ENCODE measurements around the gene SLC6A6. TPM values are rescaled to one million over a fixed set of nuclear protein-coding genes. Genes with fewer than 3 reads are reported as not detected.

Gene SLC6A6
- total RNA-seq, 3 donors from 2014 or later: 22.1 to 52.4 (median 27.5) TPM

GRCh38 chr3:14423963-14424362, 21.6 kb downstream of the SLC6A6 start:
- intact Hi-C loops (cut with DNase I; ENCODE audit: low total_unique reads): no loop called here
- no peak overlapping the region for H3K27ac ChIP-seq
- H3K4me1 ChIP-seq: no peaks in the 10 kb centered on the region
- H3K27me3 ChIP-seq: no peaks in the 10 kb centered on the region
- H3K9me3 ChIP-seq: no peaks in the 10 kb centered on the region
- H3K4me3 ChIP-seq: no peak overlapping the region
- no peak for DNase-seq (ENCODE audit: low spot score in 2 of 2)
- no peaks in the 10 kb centered on the region for H3K36me3 ChIP-seq
- TF ChIP-seq CTCF (IDR thresholded peaks at IDR 0.05) (no peak), POLR2AphosphoS5 (IDR thresholded peaks at IDR 0.05) (no peak), POLR2A (IDR thresholded peaks at IDR 0.05) (no peak)

GRCh38 chr3:14424711-14425580, 22.5 kb downstream of the SLC6A6 start:
- intact Hi-C loops (cut with DNase I; ENCODE audit: low total_unique reads): no loop called here
- no peaks in the 10 kb centered on the region for H3K9me3 ChIP-seq
- no peaks in the 10 kb centered on the region for H3K36me3 ChIP-seq
- H3K4me1 ChIP-seq: no peaks in the 10 kb centered on the region
- TF ChIP-seq CTCF (IDR thresholded peaks at IDR 0.05) (no peak), POLR2AphosphoS5 (IDR thresholded peaks at IDR 0.05) (no peak), POLR2A (IDR thresholded peaks at IDR 0.05) (no peak)
- no peaks in the 10 kb centered on the region for H3K27me3 ChIP-seq
- DNase-seq (ENCODE audit: low spot score in 2 of 2): no peak
- no peak overlapping the region for H3K27ac ChIP-seq
- H3K4me3 ChIP-seq: no peak overlapping the region

GRCh38 chr3:14425581-14426304, 23.3 kb downstream of the SLC6A6 start:
- Histone ChIP-seq H3K27me3 (no peaks in the 10 kb centered on the region), H3K4me3 (no peak overlapping the region), H3K9me3 (no peaks in the 10 kb centered on the region), H3K36me3 (no peaks in the 10 kb centered on the region), H3K4me1 (no peaks in the 10 kb centered on the region), H3K27ac (no peak overlapping the region)
- no peak for DNase-seq (ENCODE audit: low spot score in 2 of 2)
- TF ChIP-seq POLR2AphosphoS5 (IDR thresholded peaks at IDR 0.05) (no peak), CTCF (IDR thresholded peaks at IDR 0.05) (no peak)
- intact Hi-C loops (cut with DNase I; ENCODE audit: low total_unique reads): no loop called here

- Histone ChIP-seq H3K27me3 (no peaks in the 10 kb centered on the region), H3K36me3 (no peaks in the 10 kb centered on the region), H3K27ac (no peak overlapping the region), H3K4me3 (no peak overlapping the region), H3K9me3 (no peaks in the 10 kb centered on the region), H3K4me1 (no peaks in the 10 kb centered on the region)
- intact Hi-C loops (cut with DNase I; ENCODE audit: low total_unique reads): no loop called here
- DNase-seq (ENCODE audit: low spot score in 2 of 2): no peak
- TF ChIP-seq CTCF (IDR thresholded peaks at IDR 0.05): no peak
- TF ChIP-seq POLR2A (IDR thresholded peaks at IDR 0.05): no peak
- no peak for TF ChIP-seq POLR2AphosphoS5 (IDR thresholded peaks at IDR 0.05)
Measured at GRCh38 chr3:14426305-14426620, 23.9 kb downstream of the SLC6A6 start.

All from breast epithelium (tissue), 4 donors.